Stimulated activated naive CD4-positive, alpha-beta T cell (primary cell): ENCODE data around the gene CCDC61.

Experiments used
- DNase-seq, 6 experiments: peaks; one replicate each; lab custom pipeline; 2025; lab: John Stamatoyannopoulos, UW

CCDC61 gene, protein sequence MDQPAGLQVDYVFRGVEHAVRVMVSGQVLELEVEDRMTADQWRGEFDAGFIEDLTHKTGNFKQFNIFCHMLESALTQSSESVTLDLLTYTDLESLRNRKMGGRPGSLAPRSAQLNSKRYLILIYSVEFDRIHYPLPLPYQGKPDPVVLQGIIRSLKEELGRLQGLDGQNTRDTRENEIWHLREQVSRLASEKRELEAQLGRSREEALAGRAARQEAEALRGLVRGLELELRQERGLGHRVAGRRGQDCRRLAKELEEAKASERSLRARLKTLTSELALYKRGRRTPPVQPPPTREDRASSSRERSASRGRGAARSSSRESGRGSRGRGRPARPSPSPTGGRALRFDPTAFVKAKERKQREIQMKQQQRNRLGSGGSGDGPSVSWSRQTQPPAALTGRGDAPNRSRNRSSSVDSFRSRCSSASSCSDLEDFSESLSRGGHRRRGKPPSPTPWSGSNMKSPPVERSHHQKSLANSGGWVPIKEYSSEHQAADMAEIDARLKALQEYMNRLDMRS

DNA sequence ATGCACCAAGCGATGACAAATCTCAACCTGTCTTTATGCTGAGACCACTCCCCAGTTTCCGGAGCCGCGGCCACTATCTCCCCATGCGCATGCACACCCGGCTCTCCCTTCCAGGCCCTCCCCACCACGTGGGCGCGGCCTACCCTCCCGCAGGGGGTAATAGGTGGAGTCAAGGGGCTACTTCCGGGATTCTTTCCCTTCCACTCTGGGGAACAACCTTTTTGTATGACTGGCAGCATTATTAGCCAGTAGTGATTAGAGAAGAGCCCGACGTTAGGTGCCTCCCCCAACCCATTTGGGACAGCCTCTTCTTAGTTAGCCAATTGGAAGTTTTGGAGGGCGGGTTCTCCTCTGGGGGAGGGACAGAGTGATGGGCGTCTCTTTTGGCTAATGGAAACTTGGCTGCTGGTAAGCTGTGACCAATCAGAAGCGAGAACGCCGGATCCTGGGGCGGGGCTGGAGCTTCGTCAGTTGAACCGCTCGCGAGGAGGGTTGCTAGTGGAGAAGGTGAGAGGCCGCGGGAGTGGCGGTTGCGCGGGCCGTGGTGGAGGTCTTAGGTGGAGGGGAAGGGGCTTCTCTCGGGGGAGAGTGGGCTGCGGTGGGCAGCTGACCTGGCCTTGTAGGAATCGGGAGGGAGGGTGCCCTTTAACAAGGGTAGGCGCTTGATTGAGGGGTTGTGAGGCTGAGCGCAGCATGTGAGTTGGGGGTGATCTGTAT lies at the start of gene CCDC61:
CCDC61 (plus strand) TSS at position 470 of the 717 bp plus-strand sequence. CDS start 7,552 bp downstream, outside the sequence.
- DNase-seq: peak; percentile 94 to 100 (median 98)

DNA sequence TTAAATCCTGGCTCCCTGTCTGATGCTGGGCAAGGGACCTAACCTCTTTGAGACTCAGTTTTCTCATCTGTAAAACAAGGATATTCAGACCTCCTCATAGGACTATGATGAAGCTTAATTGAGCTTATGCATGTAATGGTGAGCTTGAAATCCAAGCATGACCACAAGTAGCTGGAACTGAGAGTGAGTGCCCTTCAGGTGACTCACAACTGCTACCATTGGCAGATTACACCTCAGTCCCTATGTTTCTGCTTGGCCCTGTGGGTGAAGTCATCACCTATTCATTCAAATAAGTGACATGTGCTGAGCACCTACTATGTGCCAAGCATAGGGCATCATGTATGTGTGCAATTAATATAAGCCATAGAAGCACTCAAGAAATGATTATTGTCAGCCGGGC lies 47.3 kb upstream of the CCDC61 start:
- no peak for DNase-seq

DNA sequence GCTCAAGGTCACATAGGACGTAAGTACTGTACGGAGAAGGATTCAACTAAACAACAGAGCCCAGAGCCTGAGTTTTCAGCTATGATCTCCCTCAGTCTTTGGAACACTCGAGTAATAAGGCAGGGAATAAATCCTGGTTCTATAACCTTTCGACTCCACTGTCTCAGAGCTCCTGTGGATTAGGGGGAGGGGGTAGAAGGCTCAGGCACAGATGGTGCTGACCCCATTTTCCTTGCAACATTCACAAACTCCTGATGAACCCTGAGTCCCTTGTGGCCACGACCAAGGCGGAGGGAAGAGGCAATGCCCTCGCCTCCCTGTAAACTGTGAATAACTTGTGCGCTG lies 43.0 kb upstream of the CCDC61 start:
- DNase-seq: no peak

DNA sequence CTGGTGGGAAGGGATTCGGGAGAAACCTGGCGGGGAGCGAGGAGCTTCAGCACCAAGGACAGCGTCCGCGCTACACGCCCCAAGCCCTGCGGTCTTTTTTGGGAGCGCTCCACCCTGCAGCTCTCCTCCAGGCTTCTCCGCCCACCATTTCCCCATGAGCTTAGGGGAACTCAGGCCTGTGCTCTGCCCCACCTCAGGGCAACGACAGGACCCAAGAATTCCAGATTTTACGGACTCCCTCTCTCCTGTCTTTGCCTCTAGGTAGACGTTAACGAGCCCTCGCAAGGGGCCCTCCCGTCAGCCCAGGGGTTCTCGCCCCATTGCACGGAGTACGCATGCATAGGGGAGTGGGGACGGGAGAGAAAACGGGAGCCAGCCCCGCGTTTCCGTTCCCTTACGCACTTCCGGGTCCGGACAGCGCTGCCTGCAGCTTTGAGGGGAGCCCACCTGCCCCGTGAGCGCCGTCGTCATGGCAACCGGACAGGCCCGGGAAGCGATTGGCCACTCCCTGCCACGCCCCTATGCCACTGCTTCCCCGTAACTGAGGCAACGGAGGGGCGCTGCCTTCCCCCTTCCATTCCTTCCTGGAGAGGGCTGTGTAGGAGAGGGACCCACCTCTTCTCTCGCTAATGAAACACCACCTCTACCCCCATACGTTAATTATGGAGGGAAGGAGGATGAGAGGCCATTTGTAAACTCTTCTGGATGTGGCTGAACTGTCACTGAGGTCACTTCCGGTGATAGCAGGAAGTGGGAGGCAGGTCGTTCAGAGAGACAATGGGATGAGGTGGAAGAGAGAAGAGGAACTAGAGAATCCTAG lies 42.4 kb upstream of the CCDC61 start:
- DNase-seq: peak in 5 of 6 experiments; percentile 17 to 34 (median 22)

DNA sequence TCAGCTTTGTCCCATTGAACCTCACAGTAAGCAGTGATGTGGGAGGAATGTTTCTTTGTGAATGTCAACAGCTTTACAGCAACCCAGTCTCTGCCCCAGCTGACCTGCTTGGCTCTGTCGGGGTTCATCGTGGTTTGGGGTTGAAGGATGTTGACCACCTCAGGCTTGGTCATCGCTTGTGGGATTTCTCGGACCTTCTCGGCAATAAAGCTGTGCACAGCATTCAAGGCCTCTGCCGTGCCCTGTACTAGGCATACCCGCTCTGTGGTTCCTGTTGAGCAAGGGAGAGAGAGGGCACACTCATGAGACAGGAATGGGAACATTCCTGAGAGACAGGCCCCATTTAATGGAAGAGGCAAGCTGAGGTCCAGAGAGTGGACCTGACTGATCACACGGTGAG lies 41.6 kb upstream of the CCDC61 start:
- no peak for DNase-seq

DNA sequence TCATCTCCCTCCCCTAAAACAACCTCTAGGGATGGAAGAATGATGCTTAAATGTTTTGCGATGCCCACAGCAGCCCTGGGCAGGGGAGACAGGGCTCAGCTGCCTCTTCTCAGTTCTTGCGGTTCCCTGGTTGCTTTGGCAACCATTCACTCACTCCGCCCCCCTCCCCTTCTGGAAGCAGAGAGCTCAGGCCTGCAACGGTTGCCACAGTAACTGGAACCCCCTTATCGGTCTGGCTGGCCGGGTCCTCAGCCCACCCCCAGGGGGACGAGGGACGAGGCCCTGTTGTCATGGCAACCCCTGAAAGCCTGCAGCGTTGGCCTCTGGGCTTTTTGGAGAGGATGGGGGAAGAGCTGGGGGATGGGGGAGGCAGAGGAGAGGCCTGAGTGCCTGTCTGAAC lies 41.1 kb upstream of the CCDC61 start:
- DNase-seq: no peak

DNA sequence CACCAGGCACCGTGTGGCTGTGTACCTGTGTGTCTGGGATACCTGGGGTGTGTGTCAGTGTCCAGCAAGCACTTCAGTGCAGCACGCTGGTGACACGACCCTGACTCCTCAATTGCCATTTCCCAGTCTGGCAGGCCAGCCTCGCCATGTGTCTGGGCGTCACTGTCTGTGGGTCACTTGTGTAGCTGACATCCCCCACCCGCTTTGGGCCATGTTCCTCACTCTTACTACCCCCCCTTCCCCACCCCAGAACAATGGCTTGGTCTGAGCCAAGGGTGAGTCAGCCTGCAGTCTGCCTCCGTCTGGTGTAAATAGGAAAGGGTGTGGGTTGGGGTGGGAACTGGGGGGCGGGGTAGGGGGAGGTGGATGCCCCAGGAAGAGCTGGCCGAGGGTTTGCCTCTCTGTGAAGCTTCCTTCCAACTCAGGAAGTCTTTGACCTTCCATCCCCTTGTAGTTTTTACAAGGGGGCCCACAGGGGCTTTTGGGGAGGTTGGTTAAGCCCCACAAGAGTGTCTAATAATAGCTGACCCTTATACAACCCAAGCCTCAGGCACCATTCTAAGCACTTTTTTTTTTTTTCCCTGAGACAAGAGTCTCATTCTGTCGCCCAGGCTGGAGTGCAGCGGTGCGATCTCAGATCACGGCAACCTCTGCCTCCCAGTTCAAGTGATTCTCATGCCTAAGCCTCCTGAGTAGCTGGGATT lies 39.2 kb upstream of the CCDC61 start:
- DNase-seq: no peak

DNA sequence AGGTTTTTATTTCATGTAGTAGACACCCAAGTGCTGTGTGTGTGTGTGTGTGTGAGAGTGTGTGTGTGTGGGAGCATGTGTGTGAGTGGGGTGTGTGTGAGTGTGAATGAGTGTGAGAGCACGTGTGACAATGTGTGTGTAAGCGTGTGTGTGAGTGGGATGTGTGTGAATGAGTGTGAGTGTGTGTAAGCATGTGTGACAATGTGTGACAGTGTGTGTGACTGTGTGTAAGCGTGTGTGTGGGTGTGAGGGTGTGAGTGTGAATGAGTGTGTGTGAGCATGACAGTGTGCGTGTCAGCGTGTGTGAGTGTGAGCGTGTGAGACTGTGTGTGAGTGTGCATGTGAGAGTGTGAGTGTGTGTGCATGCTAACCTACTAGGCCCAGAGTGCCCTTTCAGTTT lies 36.9 kb upstream of the CCDC61 start:
- DNase-seq: no peak

DNA sequence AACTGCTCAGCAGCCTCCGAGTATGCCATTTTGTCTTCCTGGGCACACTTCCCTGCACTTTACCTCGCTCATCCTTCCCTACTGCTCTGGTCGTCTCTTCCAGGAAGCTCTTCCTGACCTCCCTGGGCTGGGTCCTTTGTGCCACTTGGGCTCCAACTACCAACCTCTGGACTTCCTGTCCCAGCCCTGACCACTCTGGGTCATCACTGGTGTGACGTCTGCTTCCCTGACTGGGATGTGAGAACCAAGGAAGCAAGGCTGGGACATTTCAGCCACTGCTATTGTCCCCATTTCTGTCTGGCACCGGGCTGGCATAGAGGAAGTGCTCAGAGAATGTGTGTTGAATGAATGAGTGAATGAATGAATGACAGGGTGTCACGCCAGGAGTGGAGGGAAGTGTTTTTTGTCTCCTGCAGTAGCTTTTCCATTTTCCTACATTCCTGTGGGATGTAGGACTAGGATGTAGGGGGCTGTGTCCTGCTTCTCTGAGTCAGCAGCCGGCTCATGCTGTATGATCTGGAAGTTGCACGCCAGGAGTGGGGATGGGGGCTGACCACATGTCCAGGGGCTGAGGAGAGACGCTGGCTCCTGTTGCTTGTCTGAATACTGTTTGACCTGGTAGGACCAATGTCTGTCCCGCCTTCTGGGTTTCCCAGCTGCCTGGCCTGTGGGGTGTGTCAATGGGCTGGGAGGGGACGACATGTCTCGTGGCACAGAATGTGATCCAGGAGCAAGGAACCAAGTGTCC lies 36.3 kb upstream of the CCDC61 start:
- no peak for DNase-seq

DNA sequence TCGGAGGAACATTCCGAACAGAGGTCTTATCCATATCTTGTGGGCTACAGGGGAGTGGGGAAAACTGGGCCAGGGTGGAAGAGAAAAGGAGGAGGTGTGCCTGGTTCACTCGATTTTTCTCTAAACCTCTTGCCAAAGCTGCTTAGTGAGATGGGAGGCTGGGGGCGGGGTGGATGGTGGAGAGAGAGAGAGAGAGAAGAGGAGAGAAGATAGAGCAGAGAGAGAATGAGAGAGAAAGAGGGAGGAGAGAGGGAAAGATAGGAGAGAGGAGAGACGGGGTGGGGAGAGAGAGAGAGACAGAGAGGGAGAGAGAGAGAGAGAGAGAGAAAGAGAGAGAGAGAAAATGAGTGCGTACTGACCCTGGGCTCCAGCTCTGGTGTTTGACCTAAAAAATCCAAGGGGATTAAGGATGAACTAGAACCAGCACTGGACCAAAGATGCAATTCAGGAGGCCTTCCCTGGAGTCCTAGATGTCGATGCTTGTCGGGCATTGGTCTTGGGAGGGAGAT lies 35.7 kb upstream of the CCDC61 start:
- no peak for DNase-seq

DNA sequence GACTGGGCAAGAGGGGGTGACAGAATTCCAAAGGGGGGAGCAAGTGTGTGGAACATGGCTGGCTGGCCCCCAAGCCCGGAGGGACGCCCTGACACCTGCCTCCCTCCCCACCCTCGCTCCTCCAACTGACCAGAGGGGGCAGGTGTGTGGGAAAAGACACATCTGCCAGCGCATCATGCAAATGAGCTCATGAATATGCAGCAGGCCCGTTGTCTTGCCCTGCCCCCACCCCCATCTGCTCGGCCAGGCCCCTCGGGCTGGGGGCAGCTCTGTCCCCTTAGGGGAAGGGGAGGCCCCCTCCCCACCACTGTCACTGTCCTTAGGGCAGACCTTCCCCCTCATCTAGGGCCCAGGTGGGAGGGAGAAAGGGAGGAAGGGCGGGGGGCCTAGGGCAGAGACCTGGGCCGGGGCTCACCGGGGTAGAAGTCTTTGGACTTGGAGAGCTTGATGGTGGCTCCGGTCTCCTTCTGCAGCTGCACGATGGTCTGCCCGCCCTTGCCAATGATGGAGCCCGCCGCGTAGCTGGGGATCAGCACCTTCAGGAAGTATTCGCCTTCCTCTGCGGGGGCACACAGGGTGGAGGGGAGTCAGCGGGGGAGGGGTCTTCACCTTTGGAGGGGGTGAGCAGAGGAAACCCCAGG lies 34.6 kb upstream of the CCDC61 start:
- no peak for DNase-seq

DNA sequence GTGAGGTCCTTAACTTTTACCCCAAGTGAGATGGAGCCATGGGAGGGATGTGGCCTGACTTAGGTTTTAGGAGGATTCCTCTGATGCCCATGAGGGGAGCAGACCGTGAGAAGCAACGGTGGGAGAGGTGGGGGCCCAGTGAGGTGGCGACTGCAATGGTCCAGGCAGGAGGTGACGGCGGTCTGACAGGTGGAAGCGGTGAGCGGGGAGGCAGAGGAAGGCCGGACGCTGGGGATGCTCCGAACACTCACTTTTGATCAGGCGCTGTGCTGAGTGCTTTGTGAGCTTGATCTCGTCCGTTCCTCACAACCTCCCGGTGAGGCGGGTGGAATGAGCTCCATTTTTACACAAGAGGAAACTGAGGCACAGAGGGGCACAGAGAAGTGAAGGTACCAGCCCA lies 33.2 kb upstream of the CCDC61 start:
- no peak for DNase-seq

DNA sequence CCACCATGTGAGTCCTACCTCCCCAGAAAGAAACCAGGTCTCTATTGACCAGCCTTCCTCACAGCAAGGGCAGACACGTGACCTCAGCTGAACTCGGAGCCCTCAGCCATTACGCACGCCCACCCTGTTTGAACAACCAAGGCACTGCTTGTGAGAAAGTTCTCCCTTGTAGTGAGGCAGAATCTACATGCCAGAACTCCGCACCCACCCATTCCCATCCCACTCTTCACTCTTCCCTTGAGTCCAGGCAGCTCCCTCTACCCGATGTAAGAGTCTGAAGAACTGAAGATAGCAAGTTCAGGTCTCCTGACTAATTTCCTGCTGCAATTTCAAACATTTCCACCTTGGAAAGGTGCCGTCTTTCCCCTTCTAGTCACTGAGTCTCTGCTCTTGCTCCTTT lies 28.0 kb upstream of the CCDC61 start:
- DNase-seq: no peak

DNA sequence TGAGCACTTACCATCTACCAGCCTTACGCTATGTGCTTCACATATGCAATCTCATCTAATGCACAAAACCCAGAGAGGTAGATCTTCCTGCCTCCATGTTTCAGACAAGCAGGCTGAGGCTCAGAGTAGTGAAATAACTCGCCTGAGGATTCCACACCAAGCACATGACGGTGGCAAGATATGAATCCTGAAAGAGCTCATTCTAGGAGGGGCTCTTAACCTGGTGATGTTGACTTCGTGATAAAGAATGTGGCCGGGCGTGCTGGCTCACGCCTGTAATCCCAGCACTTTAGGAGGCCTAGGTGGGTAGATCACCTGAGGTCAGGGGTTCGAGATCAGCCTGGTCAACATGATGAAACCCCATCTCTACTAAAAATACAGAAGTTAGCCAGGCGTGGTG lies 26.6 kb upstream of the CCDC61 start:
- no peak for DNase-seq

DNA sequence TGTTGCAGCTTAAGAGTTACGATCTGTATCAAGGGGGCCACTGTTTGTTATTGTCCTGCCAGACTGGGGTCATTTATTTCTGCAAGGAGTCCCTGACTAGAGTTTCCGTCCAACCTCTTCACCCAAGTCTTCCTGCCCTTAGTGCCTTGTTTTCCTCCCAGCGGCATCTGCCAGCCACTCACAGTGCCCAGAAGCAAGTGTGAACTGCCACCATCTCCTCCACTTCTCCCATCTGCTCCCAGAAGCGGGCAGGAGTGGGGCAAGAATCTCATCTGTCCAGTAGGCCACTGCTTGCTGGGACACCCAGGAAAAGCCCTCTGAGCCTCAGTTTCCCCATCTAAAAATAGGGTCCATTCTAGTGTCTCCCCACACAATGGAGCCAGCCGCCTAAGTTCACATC lies 25.6 kb upstream of the CCDC61 start:
- DNase-seq: no peak

DNA sequence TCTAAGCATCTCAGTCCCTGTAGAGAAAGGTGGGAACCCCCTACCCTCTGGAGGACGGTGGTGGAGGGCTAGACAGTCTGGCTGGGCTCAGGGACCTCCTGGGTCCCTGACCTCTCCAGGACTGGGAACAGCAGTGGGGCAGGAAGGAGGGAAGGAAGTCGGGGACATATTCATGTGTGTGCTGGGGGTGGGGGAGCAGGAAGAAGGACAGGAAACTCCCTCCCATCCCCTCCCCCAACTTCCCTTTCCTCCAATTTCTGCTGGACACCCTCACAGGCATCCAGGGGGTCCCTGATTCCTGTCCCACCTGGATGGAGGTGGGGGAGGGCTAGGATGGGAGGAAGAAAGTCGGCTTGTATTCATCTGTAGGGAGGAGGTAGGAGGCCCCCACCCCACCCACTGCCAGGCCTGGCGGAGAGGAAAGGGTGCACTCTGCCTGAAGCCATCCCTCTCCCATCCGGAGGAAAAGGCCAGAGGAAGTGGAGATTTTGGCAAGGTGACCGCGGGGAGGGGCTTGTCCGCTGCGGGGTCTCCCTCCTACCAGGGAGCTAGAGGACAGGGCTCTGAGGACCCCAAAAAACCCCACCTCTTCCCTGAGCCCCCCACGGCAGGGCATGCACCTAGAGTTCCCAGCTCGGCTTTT lies 23.9 kb upstream of the CCDC61 start:
- DNase-seq: no peak

DNA sequence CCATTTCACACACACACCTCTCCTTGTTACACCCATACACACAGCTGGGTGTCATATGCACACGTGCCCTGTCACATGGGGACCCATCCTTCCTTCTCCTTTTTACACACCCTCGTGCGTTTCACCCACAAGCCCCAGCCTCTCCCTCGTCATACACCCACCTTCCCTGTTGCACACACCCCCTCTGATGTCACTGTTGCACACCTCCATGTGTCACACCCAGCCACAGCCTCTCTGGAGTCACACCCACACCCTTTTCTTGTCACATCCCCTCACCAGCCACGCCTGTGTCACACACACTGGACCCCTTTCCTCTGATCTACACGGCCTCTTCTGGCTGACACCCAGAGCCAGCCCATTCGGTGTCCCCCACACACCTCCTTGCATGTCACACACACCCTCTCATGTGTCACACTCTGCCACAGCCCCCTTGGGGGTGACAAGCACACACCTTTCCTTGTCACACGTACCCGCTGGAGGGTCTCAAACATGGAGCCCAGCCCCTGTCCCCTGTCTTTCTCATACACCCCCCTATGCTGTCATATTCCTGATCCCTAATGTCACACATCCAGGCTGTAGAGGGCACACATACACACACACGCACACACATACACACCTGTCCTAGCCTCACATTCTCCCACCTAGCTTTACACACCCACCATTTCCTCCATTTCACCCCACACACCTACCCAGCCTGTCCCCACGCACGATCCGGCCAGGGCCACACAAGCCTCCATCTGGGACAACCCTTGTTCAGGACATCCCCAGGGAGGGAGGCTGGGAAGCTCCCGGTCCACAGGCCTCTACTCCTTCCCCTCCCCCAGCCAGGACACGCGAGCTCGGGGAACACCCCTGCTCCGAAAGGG lies 23.0 kb upstream of the CCDC61 start:
- DNase-seq: peak in 5 of 6 experiments; percentile 11 to 37 (median 32)

DNA sequence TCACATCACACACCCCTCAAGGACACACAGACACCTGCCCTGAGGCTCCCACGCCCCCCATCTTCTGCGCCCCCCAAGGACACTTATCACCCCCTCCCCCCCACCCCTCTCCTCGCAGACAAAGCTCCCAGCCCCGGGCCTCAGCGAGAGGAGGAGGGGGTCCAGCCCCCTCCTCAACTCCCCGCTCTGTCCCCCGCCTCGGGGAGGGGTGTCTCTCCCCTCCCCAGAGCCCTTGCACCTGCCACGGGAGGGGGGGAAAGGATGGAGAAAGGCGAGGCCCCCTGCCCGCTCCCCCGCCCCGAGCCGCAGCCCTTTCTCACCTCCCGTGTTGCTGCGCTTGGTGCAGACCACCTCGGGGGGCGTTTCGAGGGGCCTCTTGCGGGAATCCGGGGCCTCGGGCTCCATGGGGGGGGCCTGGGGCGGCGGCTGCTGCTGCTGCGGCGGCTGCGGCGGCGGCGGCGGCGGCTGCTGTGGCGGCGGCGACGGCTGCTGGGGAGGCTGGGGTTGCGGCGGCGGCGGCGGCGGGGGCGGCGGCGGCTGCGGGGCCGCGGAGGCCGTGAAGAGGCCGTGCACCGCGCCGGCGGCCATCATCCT lies 22.2 kb upstream of the CCDC61 start:
- DNase-seq: peak in 1 of 6 experiments; percentile 14
